Fibroblast of the conjunctiva (primary cell): ENCODE measurements around the gene CROCC.

ENCODE experiments used
- DNase-seq: peaks from one replicate; pipeline ENCODE4 v3.0.0-alpha.2; 2010; ENCODE audit warnings: low read depth

CROCC gene

GRCh38 chr1:17011439-17012307, 89.9 kb downstream of the CROCC start, which contains the start of gene ATP13A2:
ATP13A2 (minus strand) TSS chr1:17011928; CDS start chr1:17011738, 190 bp downstream.
- peak; percentile 48 for DNase-seq

GRCh38 chr1:17012775-17013490, 91.2 kb downstream of the CROCC start:
- no peak for DNase-seq

GRCh38 chr1:17013491-17014320, 92.0 kb downstream of the CROCC start:
- no peak for DNase-seq

GRCh38 chr1:17014671-17015567, 93.2 kb downstream of the CROCC start:
- DNase-seq, result no peak

- no peak for DNase-seq
Measured at GRCh38 chr1:17016317-17016661, 94.6 kb downstream of the CROCC start.

- DNase-seq, result no peak
Measured at GRCh38 chr1:17017435-17017834, 95.7 kb downstream of the CROCC start.

- no peak for DNase-seq
Measured at GRCh38 chr1:17018849-17019248, 97.1 kb downstream of the CROCC start.

GRCh38 chr1:17020502-17020901, 98.8 kb downstream of the CROCC start:
- no peak for DNase-seq

- DNase-seq, result no peak
Measured at GRCh38 chr1:17021896-17022295, 100.2 kb downstream of the CROCC start.
